Measurements from ENCODE around the gene RALGDS.

Gene RALGDS

GRCh38 chr9:133103987-133104505, 17.0 kb downstream of the RALGDS start:
- no peak overlapping the region for H3K4me3 ChIP-seq (ENCODE audit: low read length)
- TF ChIP-seq CTCF (conservative IDR thresholded peaks at IDR 0.05; ENCODE audit: low read length), result no peak
- DNase-seq (ENCODE audit: low read depth), result no peak

GRCh38 chr9:133103183-133103986, 17.7 kb downstream of the RALGDS start:
- TF ChIP-seq CTCF (conservative IDR thresholded peaks at IDR 0.05; ENCODE audit: low read length), result peak; percentile 92
- peak; percentile 30 for DNase-seq (ENCODE audit: low read depth)
- no peak overlapping the region for H3K4me3 ChIP-seq (ENCODE audit: low read length)

GRCh38 chr9:133102190-133103021, 18.6 kb downstream of the RALGDS start:
- TF ChIP-seq CTCF (conservative IDR thresholded peaks at IDR 0.05; ENCODE audit: low read length), result no peak
- no peak overlapping the region for H3K4me3 ChIP-seq (ENCODE audit: low read length)
- DNase-seq (ENCODE audit: low read depth), result no peak

GRCh38 chr9:133101356-133102189, 19.5 kb downstream of the RALGDS start:
- no peak overlapping the region for H3K4me3 ChIP-seq (ENCODE audit: low read length)
- no peak for DNase-seq (ENCODE audit: low read depth)
- TF ChIP-seq CTCF (conservative IDR thresholded peaks at IDR 0.05; ENCODE audit: low read length), result no peak

- no peak for TF ChIP-seq CTCF (conservative IDR thresholded peaks at IDR 0.05; ENCODE audit: low read length)
- no peak for DNase-seq (ENCODE audit: low read depth)
- H3K4me3 ChIP-seq (ENCODE audit: low read length), result no peak overlapping the region
Observed at GRCh38 chr9:133100506-133101355, 20.3 kb downstream of the RALGDS start.

Data from AG10803 (cell line).